COLO668 (cell line): ENCODE results near the gene NKPD1.
A peak's percentile ranks its signal among the peaks of the same experiment; 100 is the strongest.

Experiments
- DNase-seq: peaks from one replicate; lab custom pipeline; 2025; ENCODE audit not compliant: unreplicated experiment; lab: John Stamatoyannopoulos, UW

Gene NKPD1

DNA sequence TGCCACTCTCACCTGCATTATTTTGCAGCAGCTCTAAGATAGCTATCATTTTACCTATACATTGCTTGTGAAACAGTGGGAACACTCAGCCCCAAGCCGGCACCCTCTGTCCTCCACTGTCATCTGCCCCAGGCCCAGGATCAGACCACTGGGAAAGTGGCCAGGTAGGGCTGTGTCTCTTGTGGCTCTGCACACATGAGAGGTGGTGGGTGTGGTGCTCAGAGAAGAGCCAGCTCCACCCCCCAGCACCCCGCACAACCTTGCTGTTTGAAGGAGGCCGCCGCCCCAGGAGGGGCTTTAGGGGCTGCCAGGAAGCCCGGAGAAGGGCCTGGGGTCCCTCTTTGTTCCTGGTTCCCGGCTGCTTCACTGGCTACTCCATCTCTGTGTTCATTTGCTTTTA lies 41.2 kb downstream of the NKPD1 start:
- DNase-seq = peak; percentile 11

DNA sequence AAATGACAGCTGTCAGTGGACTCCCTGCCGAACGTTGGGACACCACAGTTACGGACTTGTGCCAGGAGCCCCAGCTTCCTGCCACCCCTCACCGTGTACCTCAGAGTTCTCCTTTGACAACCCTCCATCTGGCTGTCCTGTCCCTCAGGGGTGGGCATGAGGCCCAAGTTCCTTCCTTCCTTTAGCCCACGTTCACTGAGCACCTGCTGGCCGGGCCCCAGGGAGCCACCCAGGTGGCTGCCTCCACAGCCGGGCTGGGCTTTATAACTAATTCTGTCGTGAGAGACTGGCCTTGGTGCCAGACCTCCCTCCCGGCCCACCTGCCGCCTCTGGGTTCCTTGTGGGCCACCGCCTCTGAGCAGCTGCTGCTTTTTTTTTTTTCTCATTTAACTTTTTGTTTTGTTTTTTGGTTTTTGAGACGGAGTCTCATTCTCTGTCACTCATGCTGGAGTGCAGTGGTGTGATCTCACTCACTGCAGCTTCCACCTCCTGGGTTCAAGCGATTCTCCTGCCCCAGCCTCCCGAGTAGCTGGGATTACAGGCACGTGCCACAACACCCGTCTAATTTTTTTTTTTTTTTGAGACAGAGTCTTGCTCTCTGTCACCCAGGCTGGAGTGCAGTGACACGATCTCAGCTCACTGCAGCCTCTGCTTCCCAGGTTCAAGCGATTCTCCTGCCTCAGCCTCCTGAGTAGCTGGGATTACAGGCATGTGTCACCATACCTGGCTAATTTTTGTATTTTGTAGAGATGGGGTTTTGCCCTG lies 42.0 kb downstream of the NKPD1 start:
- peak; percentile 71 for DNase-seq

DNA sequence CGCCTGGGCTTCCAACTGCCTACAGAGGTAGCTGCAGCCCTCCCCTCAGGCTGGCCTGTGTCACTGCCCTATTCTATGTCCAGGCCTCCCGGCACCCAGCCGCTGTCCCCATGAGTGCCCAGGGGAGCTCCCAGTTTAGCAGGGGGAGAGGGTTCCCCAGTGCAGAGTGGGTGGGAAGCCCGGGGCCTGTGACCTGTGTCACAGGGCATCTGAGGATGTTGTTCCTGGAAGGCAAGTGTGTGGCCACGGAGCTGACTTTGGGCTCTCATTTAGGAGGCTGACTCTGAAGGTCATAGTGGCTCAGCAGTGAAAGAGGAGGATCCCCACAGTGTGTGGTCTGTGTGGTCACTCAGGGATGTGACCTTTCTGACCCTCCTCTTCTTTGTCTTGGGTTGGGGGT lies 42.7 kb downstream of the NKPD1 start:
- peak; percentile 62 for DNase-seq

DNA sequence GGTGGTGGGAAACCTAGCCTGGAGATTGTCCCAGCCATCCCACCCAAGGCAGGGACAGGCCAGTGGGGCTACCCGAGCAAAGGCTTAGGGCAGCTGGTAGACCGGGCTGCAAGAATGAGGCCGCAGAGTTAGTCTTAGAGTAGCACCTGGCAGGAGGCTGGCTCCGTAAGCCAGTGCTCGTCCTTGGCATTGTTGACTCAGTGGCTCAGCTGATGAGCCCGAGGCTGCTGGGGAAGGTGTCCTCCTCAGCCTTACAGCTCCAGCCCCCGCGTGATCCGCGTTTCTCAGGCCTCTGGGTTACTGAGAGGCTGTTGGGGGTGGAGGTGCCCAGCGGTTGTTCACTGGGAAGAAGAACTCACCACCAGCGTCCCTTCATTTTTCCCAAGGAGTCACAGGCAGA lies 43.1 kb downstream of the NKPD1 start:
- peak; percentile 65 for DNase-seq

DNA sequence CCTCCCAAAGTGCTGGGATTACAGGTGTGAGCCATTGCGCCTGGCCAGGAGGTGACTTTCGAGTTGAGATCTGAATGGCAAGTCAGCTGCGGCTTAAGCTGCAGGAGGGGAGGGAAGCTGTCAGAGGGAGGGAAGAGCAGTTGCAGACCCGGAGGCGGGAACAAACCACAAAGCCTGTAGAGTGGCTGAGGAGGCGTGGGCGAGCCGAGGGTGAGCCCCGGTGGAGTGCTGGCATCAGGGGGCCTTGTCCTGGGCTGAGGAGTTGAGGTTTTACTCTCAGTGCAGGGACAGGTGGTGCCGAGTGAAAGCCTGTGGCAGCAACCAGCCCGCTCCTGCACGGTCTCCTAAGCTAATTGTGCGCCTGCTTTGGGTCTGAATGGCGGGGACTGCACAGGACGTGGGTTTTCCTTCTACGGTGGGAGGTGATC lies 43.6 kb downstream of the NKPD1 start:
- DNase-seq = peak; percentile 79

DNA sequence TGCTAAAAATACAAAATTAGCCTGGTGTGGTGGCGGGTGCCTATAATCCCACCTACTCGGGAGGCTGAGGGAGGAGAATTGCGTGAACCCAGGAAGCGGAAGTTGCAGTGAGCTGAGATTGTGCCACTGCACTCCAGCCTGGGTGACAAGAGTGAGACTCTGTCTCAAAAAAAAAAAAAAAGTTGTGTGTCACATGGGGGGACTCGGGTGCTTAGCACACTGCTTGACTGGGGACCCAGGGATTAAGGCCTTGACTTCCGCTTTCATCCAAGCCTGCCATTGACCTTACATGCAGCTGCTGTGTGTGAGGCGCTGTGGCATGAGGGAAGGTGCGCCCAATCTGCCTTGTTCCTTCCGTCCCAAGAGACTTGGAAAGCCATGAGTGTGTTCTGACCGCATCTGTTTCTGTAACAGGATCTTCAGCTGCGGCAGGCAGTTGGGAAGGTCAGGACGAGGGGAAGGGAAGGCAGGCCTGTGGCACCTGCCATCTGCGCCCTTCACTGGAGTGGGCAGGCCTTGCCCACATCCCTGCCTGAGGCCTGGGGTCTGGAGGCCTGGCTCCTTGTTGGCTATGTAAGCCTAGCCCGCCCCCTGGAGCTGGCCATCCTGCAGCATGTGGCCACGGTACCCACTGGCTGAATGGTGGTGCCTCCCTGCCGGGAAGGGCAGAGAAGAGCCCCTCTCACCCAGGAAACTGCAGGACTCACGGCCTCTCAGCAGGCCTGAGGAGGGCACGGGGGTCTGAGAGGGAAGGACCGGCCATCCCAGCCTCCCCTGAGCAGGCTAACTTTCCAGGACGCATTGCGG lies 44.8 kb downstream of the NKPD1 start:
- peak; percentile 75 for DNase-seq

DNA sequence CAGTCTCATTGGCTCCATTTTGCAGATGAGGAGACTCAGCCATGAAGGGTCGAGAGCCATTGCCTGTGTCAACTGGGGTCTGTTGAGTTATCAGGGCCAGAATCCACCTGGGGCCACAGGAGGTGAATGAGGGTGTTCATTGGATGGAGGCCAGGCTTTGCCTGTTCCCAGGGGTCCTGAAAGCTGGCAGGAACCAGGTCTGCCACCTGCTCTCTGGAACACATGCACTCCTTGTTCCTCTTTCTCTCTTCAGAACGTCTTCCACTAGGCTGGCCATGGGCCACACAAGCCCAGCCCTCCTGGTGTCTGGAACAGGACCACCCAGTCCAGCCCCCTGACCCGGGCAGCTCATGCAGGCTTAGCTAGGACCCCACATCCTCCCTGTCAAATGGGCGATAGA lies 46.7 kb downstream of the NKPD1 start:
- DNase-seq = no peak

DNA sequence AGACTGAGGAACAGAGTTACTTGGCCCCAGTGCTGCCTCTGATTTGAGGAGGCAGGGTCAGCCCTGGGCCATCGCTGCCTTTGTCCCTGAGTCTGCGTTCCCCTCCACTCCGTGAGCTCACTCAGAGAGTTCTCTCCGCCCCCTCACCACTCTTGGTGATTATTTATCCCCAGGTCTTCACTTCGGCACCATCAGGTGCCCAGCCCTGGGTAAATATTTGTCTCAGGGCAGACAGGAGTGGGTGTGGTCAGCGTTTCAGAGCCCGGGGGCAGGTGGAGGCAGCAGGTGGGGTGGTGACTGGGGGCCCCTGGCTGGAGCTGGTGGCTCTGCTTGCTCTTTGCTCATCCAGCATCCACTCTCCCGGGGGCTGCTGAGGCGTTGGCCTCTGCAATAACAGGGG lies 47.2 kb downstream of the NKPD1 start:
- DNase-seq = peak; percentile 93

DNA sequence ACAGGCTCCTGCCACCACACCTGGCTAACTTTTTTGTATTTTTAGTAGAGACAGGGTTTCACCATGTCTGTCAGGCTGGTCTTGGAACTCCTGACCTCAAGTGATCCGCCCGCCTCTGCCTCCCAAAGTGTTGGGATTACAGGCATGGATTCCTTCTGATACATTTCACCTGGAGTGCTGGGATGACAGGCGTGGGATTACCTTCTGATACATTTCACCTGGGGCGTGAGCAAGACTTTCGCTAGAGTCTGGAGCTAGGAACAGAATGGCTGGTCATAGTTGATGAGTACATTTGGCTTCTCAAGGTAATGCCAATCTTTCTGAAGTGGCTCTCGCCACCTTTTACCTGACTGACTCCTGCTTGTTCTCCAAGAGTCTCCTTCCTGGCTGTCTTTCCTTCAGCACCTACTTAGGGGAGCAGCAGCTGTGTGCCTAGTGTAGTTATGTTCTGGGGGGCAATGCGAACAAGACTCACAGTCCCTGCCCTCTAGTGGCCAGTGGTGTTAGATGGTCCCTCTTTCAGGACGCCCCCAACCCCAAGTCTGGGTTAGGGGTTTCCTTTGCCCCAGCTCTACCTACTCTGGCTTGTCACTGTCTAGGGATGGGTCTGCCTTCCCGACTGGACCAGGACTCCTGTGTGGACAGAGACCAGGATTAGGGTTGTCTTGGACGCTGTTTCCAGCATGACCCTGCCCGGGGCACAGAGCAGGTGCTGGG lies 48.5 kb downstream of the NKPD1 start:
- DNase-seq = peak; percentile 36
